HL-60 (cell line): ENCODE data around the gene CDH23.
A peak's percentile ranks its signal among the peaks of the same experiment; 100 is the strongest.

Source experiments
- DNase-seq, 2 experiments: peaks; one replicate each; pipeline ENCODE4 v3.0.0-alpha.2; 2010 to 2020; ENCODE audit warnings: low read depth in 1 of 2, low spot score in 1 of 2
- H3K27ac ChIP-seq: fragments of 250-450 bp; sonication (Bioruptor Pico); replicated peaks from 2 replicates; pipeline ENCODE4 v1.5.1; 2020; ENCODE audit warnings: mild to moderate bottlenecking, moderate library complexity
- H3K27me3 ChIP-seq: fragments of 250-450 bp; sonication (Bioruptor Pico); 2 replicates; pipeline ENCODE4 v1.5.1; 2021; ENCODE audit warnings: mild to moderate bottlenecking, moderate library complexity; ENCODE audit not compliant: insufficient read depth, poor library complexity, severe bottlenecking
- H3K4me3 ChIP-seq: replicated peaks from 2 replicates; pipeline ENCODE4 v1.5.1; 2011; ENCODE audit warnings: mild to moderate bottlenecking, control low read depth, low read length; ENCODE audit not compliant: insufficient read depth
- CTCF ChIP-seq: IDR thresholded peaks from one replicate; pipeline ENCODE4 v1.5.1; 2011; ENCODE audit warnings: low read length, control low read depth, inconsistent platforms; ENCODE audit not compliant: insufficient read depth
- GABPA ChIP-seq: IDR thresholded peaks from 2 replicates; pipeline ENCODE4 v1.6.1; 2012; ENCODE audit warnings: low read depth
- POLR2AphosphoS5 ChIP-seq: IDR thresholded peaks from 2 replicates; pipeline ENCODE4 v1.6.1; 2012; ENCODE audit warnings: low read depth
- REST ChIP-seq: IDR thresholded peaks from 2 replicates; pipeline ENCODE4 v1.6.1; 2012; ENCODE audit warnings: low read depth; ENCODE audit not compliant: insufficient replicate concordance
- SPI1 ChIP-seq: IDR thresholded peaks from 2 replicates; pipeline ENCODE4 v1.6.1; 2012; ENCODE audit warnings: low read depth, mild to moderate bottlenecking, borderline replicate concordance

The CDH23 gene

GRCh38 chr10:71777213-71777985 is 380.7 kb downstream of the CDH23 start:
- no peak for TF ChIP-seq POLR2AphosphoS5
- TF ChIP-seq CTCF: no peak
- TF ChIP-seq GABPA: no peak
- no peak for TF ChIP-seq SPI1
- TF ChIP-seq REST: no peak
- Histone ChIP-seq H3K4me3 (no peak overlapping the region), H3K27ac (peak overlapping the region; percentile 91), H3K27me3 (no peaks in the 10 kb centered on the region)
- DNase-seq: peak in 1 of 2 experiments; percentile 32

- TF ChIP-seq POLR2AphosphoS5 (no peak), SPI1 (no peak)
- DNase-seq: no peak
- no peak overlapping the region for H3K27ac ChIP-seq
- H3K27me3 ChIP-seq: no peaks in the 10 kb centered on the region
- H3K4me3 ChIP-seq: no peak overlapping the region
Measured at GRCh38 chr10:71778071-71778825, 381.5 kb downstream of the CDH23 start.

GRCh38 chr10:71779641-71780040 is 382.9 kb downstream of the CDH23 start:
- TF ChIP-seq POLR2AphosphoS5 (no peak), REST (no peak), GABPA (no peak), SPI1 (no peak), CTCF (no peak)
- no peak overlapping the region for H3K27ac ChIP-seq

GRCh38 chr10:71780156-71780555 is 383.4 kb downstream of the CDH23 start:
- H3K27ac ChIP-seq: no peak overlapping the region
- H3K4me3 ChIP-seq: no peak overlapping the region
- DNase-seq: no peak
- TF ChIP-seq CTCF (no peak), REST (no peak), POLR2AphosphoS5 (no peak), SPI1 (no peak), GABPA (no peak)
- H3K27me3 ChIP-seq: no peaks in the 10 kb centered on the region

More at GRCh38 chr10:71779641-71780040, 382.9 kb downstream of the CDH23 start:
- Histone ChIP-seq H3K27me3 (no peaks in the 10 kb centered on the region), H3K4me3 (no peak overlapping the region)
- DNase-seq: peak in 1 of 2 experiments; percentile 42
